HepG2 (cell line): ENCODE measurements around the gene ADD2. TPM values are rescaled to one million over a fixed set of nuclear protein-coding genes. Genes with fewer than 3 reads are reported as not detected.

Experiments
- ATRX ChIP-seq: sonication (generic); formaldehyde crosslinking; IDR thresholded peaks from 2 replicates; pipeline ENCODE4 v1.4.0; 2020; ENCODE audit warnings: missing genetic modification reagents, borderline replicate concordance
- EP300 ChIP-seq, 3 experiments: sonication (generic) in 1 of 3; formaldehyde crosslinking in 1 of 3; IDR thresholded peaks; 2 replicates each; pipeline versions ENCODE4 v1.5.1 to v1.6.1; 2011 to 2020; ENCODE audit warnings: low read depth in 2 of 3, low read length in 2 of 3, borderline replicate concordance in 1 of 3, improper control_type of control experiment in 1 of 3, mild to moderate bottlenecking in 1 of 3, missing genetic modification reagents in 1 of 3, moderate library complexity in 1 of 3
- ERF ChIP-seq: IDR thresholded peaks from 2 replicates; pipeline ENCODE4 v1.6.1; 2018; ENCODE audit warnings: missing biosample characterization, missing genetic modification reagents
- HDAC6 ChIP-seq: fragments of 200-600 bp; sonication (generic); IDR thresholded peaks from 2 replicates; pipeline ENCODE4 v1.7.0; 2017; ENCODE audit warnings: mild to moderate bottlenecking, antibody characterized with exemption, low read length, low read depth
- HNF1B ChIP-seq: sonication (generic); formaldehyde crosslinking; IDR thresholded peaks from 2 replicates; pipeline ENCODE4 v1.5.1; 2020; ENCODE audit warnings: mild to moderate bottlenecking, moderate library complexity, missing genetic modification reagents
- HOXA3 ChIP-seq: sonication (generic); formaldehyde crosslinking; IDR thresholded peaks from 2 replicates; pipeline ENCODE4 v1.5.0; 2020; ENCODE audit warnings: missing genetic modification reagents
- ISX ChIP-seq: sonication (generic); formaldehyde crosslinking; conservative IDR thresholded peaks from 2 replicates; pipeline ENCODE4 v1.5.0; 2020; ENCODE audit warnings: missing genetic modification reagents
- MTF1 ChIP-seq: sonication (generic); formaldehyde crosslinking; IDR thresholded peaks from 2 replicates; pipeline ENCODE4 v1.5.0; 2020; ENCODE audit warnings: missing genetic modification reagents
- SMAD3 ChIP-seq: sonication (generic); formaldehyde crosslinking; IDR thresholded peaks from 2 replicates; pipeline ENCODE4 v1.4.0; 2020; ENCODE audit warnings: missing genetic modification reagents
- TBX2 ChIP-seq: sonication (generic); formaldehyde crosslinking; IDR thresholded peaks from 2 replicates; pipeline ENCODE4 v1.5.0; 2020; ENCODE audit warnings: missing genetic modification reagents, mild to moderate bottlenecking, borderline replicate concordance
- ZFP82 ChIP-seq: sonication (generic); formaldehyde crosslinking; IDR thresholded peaks from 2 replicates; pipeline ENCODE4 v1.5.1; 2020; ENCODE audit warnings: mild to moderate bottlenecking, missing genetic modification reagents, borderline replicate concordance
- ZKSCAN8 ChIP-seq: IDR thresholded peaks from 2 replicates; pipeline ENCODE4 v1.6.1; 2016; ENCODE audit warnings: borderline replicate concordance, missing genetic modification reagents, missing compliant biosample characterization
- ZMYM3 ChIP-seq: sonication (generic); formaldehyde crosslinking; IDR thresholded peaks from 2 replicates; pipeline ENCODE4 v1.5.1; 2020; ENCODE audit warnings: mild to moderate bottlenecking, missing genetic modification reagents
- ZNF263 ChIP-seq: sonication (generic); formaldehyde crosslinking; IDR thresholded peaks from 2 replicates; pipeline ENCODE4 v1.4.0; 2020; ENCODE audit warnings: missing genetic modification reagents
- ZNF878 ChIP-seq: sonication (generic); formaldehyde crosslinking; IDR thresholded peaks from 2 replicates; pipeline ENCODE4 v1.8.1; 2023; ENCODE audit warnings: mild to moderate bottlenecking, missing genetic modification reagents, moderate library complexity
- polyA plus RNA-seq, 8 experiments: library from polyadenylated mRNA; depleted of rRNA in 3 of 8; stranded (reverse) in 7 of 8; unstranded in 1 of 8; fragments of >200 nt; fragmentation: Illumina TruSeq in 4 of 8; extraction: Trizol in 4 of 8; gene quantifications; 2 replicates each; pipeline versions ENCODE4 v1.2.1 to v1.2.3, GENCODE V29; 2011 to 2016; ENCODE audit warnings: low read depth in 4 of 8, missing spikeins in 1 of 8, mixed read lengths in 1 of 8; ENCODE audit not compliant: insufficient read depth in 1 of 8
- total RNA-seq, 5 experiments: library from RNA; depleted of rRNA; stranded (reverse); fragments of >200 nt; fragmentation: Illumina TruSeq; extraction: Trizol; gene quantifications; 2 replicates each; pipeline ENCODE4 v1.2.3, GENCODE V29; 2016; ENCODE audit warnings: low read depth in 1 of 5
- TF ChIP-seq, protein P1 (sequence below): sonication (generic); formaldehyde crosslinking; conservative IDR thresholded peaks from 2 replicates; pipeline ENCODE4 v1.8.0; 2022; ENCODE audit warnings: mild to moderate bottlenecking, moderate library complexity, missing genetic modification reagents
- TF ChIP-seq, protein P2 (sequence below): IDR thresholded peaks from 2 replicates; pipeline ENCODE4 v1.6.1; 2016; ENCODE audit warnings: missing genetic modification reagents, missing compliant biosample characterization
- TF ChIP-seq, protein P3 (sequence below): sonication (generic); formaldehyde crosslinking; IDR thresholded peaks from 2 replicates; pipeline ENCODE4 v1.4.0; 2020; ENCODE audit warnings: low read depth, mild to moderate bottlenecking, missing genetic modification reagents
- TF ChIP-seq, protein P4 (sequence below), 2 experiments: sonication (generic) in 1 of 2; formaldehyde crosslinking in 1 of 2; IDR thresholded peaks; 2 replicates each; pipeline versions ENCODE4 v1.4.0 to v1.6.1; 2018 to 2020; ENCODE audit warnings: missing genetic modification reagents in 2 of 2, borderline replicate concordance in 1 of 2, low read depth in 1 of 2, mild to moderate bottlenecking in 1 of 2, missing biosample characterization in 1 of 2
- TF ChIP-seq, protein P5 (sequence below): sonication (generic); formaldehyde crosslinking; IDR thresholded peaks from 2 replicates; pipeline ENCODE4 v1.5.0; 2020; ENCODE audit warnings: missing genetic modification reagents

ADD2 gene
- total and polyA plus RNA-seq, 2 of the 13 experiments (the other 11 are each of a cell fraction or from before 2014, with no cell fraction given) = 0.05 to 0.13 TPM

DNA sequence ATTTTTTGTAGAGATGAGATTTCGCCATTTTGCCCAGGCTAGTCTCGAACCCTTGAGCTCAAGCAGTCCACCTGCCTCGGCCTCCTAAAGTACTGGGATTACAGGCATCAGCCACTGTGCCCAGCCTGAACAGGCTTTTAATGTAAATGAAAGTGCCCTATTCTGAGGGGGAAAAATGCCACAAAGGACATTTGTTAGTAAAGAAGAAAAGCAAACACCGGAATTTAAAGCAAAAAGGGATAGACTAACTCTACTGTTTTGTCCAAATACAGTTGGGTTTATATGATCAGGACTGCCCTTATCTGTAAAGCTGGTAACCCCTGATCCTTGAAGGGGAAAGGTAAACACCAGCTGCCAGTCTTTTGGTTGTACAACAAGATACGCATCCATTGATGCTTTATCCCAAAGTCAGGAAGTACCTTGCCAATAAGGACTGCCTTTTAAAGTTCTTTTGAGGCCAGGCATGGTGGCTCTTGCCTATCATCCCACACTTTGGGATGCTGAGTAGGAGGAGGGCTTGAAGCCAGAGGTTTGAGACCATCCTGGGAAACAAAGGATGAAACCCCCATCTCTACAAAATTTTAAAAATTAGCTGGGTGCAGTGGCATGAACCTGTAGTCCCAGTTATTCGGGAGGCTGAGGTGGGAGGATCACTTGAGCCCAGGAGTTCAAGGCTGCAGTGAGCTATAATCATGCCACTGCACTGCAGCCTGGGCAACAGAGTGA lies 39.3 kb upstream of the ADD2 start (continued):
- TF ChIP-seq ZKSCAN8 (CRISPR knock-in tag) (peak; percentile 83; the same call in 1 of the 2 replicates), ZMYM3 (CRISPR knock-in tag) (peak; percentile 88), ISX (CRISPR knock-in tag) (0 out of 2 replicates have a peak, but pooled peaks have one; percentile 39), TBX2 (peak; percentile 90), HOXA3 (CRISPR knock-in tag) (peak; percentile 82), ZFP82 (CRISPR knock-in tag) (no peak), SMAD3 (CRISPR knock-in tag) (peak; percentile 93), ATRX (CRISPR knock-in tag) (no peak), EP300 (IDR thresholded peaks at IDR 0.05; ENCODE audit: low read depth in 2 of 2, low read length in 2 of 2) (peak; percentile 58 to 98; a peak in 3 of 4 replicates), EP300 (CRISPR knock-in tag; IDR thresholded peaks at IDR 0.05; ENCODE audit: borderline replicate concordance) (peak; percentile 97), HNF1B (CRISPR knock-in tag) (peak; percentile 90), ZNF878 (peak; percentile 83; the same call in 1 of the 2 replicates), MTF1 (CRISPR knock-in tag) (0 out of 2 replicates have a peak, but pooled peaks have one; percentile 55), ZNF263 (CRISPR knock-in tag) (0 out of 2 replicates have a peak, but pooled peaks have one; percentile 14), ERF (peak; percentile 74), HDAC6 (no peak)
- TF ChIP-seq, protein P1, sequence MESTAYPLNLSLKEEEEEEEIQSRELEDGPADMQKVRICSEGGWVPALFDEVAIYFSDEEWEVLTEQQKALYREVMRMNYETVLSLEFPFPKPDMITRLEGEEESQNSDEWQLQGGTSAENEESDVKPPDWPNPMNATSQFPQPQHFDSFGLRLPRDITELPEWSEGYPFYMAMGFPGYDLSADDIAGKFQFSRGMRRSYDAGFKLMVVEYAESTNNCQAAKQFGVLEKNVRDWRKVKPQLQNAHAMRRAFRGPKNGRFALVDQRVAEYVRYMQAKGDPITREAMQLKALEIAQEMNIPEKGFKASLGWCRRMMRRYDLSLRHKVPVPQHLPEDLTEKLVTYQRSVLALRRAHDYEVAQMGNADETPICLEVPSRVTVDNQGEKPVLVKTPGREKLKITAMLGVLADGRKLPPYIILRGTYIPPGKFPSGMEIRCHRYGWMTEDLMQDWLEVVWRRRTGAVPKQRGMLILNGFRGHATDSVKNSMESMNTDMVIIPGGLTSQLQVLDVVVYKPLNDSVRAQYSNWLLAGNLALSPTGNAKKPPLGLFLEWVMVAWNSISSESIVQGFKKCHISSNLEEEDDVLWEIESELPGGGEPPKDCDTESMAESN = peak; percentile 72
- TF ChIP-seq, protein P2, sequence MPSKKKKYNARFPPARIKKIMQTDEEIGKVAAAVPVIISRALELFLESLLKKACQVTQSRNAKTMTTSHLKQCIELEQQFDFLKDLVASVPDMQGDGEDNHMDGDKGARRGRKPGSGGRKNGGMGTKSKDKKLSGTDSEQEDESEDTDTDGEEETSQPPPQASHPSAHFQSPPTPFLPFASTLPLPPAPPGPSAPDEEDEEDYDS (CRISPR knock-in tag) = peak; percentile 84
- TF ChIP-seq, protein P3, sequence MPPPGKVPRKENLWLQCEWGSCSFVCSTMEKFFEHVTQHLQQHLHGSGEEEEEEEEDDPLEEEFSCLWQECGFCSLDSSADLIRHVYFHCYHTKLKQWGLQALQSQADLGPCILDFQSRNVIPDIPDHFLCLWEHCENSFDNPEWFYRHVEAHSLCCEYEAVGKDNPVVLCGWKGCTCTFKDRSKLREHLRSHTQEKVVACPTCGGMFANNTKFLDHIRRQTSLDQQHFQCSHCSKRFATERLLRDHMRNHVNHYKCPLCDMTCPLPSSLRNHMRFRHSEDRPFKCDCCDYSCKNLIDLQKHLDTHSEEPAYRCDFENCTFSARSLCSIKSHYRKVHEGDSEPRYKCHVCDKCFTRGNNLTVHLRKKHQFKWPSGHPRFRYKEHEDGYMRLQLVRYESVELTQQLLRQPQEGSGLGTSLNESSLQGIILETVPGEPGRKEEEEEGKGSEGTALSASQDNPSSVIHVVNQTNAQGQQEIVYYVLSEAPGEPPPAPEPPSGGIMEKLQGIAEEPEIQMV = peak; percentile 42; the same call in 1 of the 2 replicates
- TF ChIP-seq, protein P4, sequence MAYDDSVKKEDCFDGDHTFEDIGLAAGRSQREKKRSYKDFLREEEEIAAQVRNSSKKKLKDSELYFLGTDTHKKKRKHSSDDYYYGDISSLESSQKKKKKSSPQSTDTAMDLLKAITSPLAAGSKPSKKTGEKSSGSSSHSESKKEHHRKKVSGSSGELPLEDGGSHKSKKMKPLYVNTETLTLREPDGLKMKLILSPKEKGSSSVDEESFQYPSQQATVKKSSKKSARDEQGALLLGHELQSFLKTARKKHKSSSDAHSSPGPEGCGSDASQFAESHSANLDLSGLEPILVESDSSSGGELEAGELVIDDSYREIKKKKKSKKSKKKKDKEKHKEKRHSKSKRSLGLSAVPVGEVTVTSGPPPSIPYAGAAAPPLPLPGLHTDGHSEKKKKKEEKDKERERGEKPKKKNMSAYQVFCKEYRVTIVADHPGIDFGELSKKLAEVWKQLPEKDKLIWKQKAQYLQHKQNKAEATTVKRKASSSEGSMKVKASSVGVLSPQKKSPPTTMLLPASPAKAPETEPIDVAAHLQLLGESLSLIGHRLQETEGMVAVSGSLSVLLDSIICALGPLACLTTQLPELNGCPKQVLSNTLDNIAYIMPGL (CRISPR knock-in tag; IDR thresholded peaks at IDR 0.05; ENCODE audit: borderline replicate concordance in 1 of 2, low read depth in 1 of 2) = peak in 1 of 2 experiments; percentile 59; a peak in 1 of 4 replicates
- TF ChIP-seq, protein P5, sequence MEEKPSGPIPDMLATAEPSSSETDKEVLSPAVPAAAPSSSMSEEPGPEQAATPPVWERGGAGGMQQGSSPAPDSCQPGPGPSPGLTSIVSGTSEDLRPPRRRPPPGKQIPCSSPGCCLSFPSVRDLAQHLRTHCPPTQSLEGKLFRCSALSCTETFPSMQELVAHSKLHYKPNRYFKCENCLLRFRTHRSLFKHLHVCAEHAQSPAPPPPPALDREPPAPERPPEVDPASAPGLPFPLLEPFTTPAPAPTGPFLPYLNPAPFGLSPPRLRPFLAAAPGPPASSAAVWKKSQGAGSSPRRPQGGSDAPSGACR (CRISPR knock-in tag) = no peak; the same call in 1 of the 2 replicates
